Progenitor cell of endocrine pancreas (in vitro differentiated cells): ENCODE measurements around the gene XRN2. TPM values are rescaled to one million over a fixed set of nuclear protein-coding genes. Genes with fewer than 3 reads are reported as not detected.

Source experiments
- DNase-seq: peaks from one replicate; pipeline ENCODE4 v3.0.0; 2021; ENCODE audit warnings: low spot score; ENCODE audit not compliant: unreplicated experiment
- H3K27ac Mint-ChIP-seq: 2 replicates; pipeline ENCODE4 v1.8.0; 2021; ENCODE audit warnings: mild to moderate bottlenecking, moderate library complexity, mixed read lengths
- H3K27me3 Mint-ChIP-seq: 2 replicates; pipeline ENCODE4 v1.8.0; 2021; ENCODE audit warnings: mixed read lengths
- H3K36me3 Mint-ChIP-seq: 2 replicates; pipeline ENCODE4 v1.8.0; 2022; ENCODE audit warnings: mixed read lengths; ENCODE audit not compliant: insufficient read depth
- H3K4me1 Mint-ChIP-seq: 2 replicates; pipeline ENCODE4 v1.8.0; 2021; ENCODE audit warnings: low read depth, mixed read lengths
- H3K4me3 Mint-ChIP-seq: 2 replicates; pipeline ENCODE4 v1.8.0; 2021; ENCODE audit warnings: low read depth, mild to moderate bottlenecking, moderate library complexity, mixed read lengths
- H3K9me3 Mint-ChIP-seq: 2 replicates; pipeline ENCODE4 v1.8.0; 2021; ENCODE audit warnings: low read depth, mixed read lengths
- total RNA-seq: library from RNA; stranded (reverse); gene quantifications from 2 replicates; pipeline ENCODE4 v1.2.1, GENCODE V29; 2021
- TF ChIP-seq, protein P1 (sequence below): fragments of 200-600 bp; sonication (generic); IDR thresholded peaks from one replicate; pipeline ENCODE4 v1.5.0; 2021; ENCODE audit warnings: antibody characterized with exemption, mild to moderate bottlenecking; ENCODE audit not compliant: unreplicated experiment

The XRN2 gene
- total RNA-seq, 1 donor from 2014 or later: 91.0 TPM

DNA sequence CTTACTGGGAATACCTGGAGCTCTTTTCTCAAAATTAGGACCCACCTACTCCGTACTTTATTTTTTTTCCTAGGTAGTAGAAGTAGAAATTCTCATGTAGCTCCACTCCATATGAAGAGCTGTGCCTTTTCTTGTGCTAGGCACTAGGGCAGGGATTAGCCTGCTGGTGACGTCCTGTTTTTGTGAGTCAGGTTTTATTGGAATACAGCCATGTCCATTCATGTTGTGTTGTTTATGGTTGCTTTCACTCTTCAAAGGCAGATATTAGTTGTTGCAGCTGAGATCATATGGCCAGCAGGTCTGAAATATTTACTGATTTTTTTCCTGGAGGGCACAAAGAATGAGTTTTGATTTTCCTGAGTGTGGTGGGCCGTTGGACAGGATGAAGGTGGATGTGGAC, 20.5 kb downstream of the XRN2 start:
- H3K27ac Mint-ChIP-seq: no peak overlapping the region
- peaks cover 9% of the 10 kb centered on the region for H3K36me3 Mint-ChIP-seq
- no peak overlapping the region for H3K4me3 Mint-ChIP-seq
- peaks cover 12% of the 10 kb centered on the region for H3K9me3 Mint-ChIP-seq
- peaks cover 11% of the 10 kb centered on the region for H3K4me1 Mint-ChIP-seq
- DNase-seq: no peak
- TF ChIP-seq, protein P1, sequence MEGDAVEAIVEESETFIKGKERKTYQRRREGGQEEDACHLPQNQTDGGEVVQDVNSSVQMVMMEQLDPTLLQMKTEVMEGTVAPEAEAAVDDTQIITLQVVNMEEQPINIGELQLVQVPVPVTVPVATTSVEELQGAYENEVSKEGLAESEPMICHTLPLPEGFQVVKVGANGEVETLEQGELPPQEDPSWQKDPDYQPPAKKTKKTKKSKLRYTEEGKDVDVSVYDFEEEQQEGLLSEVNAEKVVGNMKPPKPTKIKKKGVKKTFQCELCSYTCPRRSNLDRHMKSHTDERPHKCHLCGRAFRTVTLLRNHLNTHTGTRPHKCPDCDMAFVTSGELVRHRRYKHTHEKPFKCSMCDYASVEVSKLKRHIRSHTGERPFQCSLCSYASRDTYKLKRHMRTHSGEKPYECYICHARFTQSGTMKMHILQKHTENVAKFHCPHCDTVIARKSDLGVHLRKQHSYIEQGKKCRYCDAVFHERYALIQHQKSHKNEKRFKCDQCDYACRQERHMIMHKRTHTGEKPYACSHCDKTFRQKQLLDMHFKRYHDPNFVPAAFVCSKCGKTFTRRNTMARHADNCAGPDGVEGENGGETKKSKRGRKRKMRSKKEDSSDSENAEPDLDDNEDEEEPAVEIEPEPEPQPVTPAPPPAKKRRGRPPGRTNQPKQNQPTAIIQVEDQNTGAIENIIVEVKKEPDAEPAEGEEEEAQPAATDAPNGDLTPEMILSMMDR: no peak
- no peaks in the 10 kb centered on the region for H3K27me3 Mint-ChIP-seq

GRCh38 chr20:21324126-21324525, 21.0 kb downstream of the XRN2 start:
- TF ChIP-seq, protein P1: no peak
- Mint-ChIP-seq H3K9me3 (peaks cover 8% of the 10 kb centered on the region), H3K4me1 (peaks cover 10% of the 10 kb centered on the region), H3K4me3 (no peak overlapping the region), H3K27me3 (no peaks in the 10 kb centered on the region), H3K36me3 (peaks cover 9% of the 10 kb centered on the region), H3K27ac (no peak overlapping the region)
- no peak for DNase-seq

DNA sequence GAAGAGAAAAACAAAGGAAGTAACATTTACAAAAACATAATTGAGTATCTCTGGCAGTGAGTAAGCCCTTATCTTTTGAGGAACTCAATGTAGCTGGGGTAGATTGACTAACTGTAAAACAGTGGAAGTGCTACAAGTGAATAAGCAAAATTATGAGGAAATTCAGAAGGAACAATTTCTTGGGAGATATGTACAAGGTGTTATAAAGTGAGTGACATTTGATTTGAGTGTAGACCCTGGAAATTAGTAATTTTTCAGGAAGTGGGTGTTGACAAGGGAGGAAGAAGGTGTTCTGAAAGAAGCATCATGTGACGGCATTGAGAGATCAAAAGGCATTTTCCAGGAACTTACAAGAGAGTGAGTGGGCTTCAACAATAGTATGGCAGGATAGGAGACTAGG, 22.2 kb downstream of the XRN2 start:
- Mint-ChIP-seq H3K27ac (peak overlapping the region; percentile 17), H3K4me1 (peaks cover 10% of the 10 kb centered on the region), H3K9me3 (peaks cover 8% of the 10 kb centered on the region), H3K27me3 (no peaks in the 10 kb centered on the region), H3K36me3 (peaks cover 9% of the 10 kb centered on the region), H3K4me3 (no peak overlapping the region)
- TF ChIP-seq, protein P1: no peak
- no peak for DNase-seq

DNA sequence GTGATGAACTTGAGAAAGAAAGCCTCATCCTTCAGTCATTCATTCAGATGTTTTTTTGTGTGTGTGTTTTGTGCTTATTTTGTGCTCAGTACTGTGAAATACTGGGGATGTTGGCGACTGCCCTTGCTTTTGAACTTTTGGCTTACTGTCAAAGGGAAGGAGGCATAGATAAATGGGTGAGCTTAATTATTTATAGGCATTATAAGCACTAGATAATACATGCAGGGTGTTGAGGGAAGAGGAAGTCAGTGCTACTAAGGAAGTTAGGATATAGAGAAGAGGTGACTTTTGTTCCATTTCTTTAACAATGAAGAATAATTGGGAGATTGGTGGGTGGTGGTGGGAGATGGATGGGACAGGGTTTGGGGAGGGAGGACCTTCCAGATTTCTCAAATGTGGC, 23.6 kb downstream of the XRN2 start:
- TF ChIP-seq, protein P1: no peak
- Mint-ChIP-seq H3K4me3 (no peak overlapping the region), H3K27me3 (no peaks in the 10 kb centered on the region), H3K4me1 (peaks cover 10% of the 10 kb centered on the region), H3K36me3 (peaks cover 3% of the 10 kb centered on the region), H3K27ac (no peak overlapping the region), H3K9me3 (peaks cover 3% of the 10 kb centered on the region)
- DNase-seq: no peak

GRCh38 chr20:21336455-21337151, 33.5 kb downstream of the XRN2 start:
- Mint-ChIP-seq H3K4me3 (no peak overlapping the region), H3K27me3 (no peaks in the 10 kb centered on the region), H3K9me3 (peaks cover 2% of the 10 kb centered on the region), H3K36me3 (peaks cover 46% of the 10 kb centered on the region), H3K27ac (no peak overlapping the region), H3K4me1 (no peaks in the 10 kb centered on the region)
- TF ChIP-seq, protein P1: no peak
- no peak for DNase-seq
